IMR-90 (cell line): Measurements from ENCODE around the gene HSF2BP.

Source experiments
- MAFK ChIP-seq: IDR thresholded peaks from 2 replicates; pipeline ENCODE4 v1.6.1; 2012; ENCODE audit warnings: low read depth, low read length, improper control_type of control experiment
- USF2 ChIP-seq: fragments of 150-350 bp; IDR thresholded peaks from 2 replicates; pipeline ENCODE4 v1.6.1; 2017; ENCODE audit warnings: mild to moderate bottlenecking, antibody characterized with exemption, low read length, low read depth

- TF ChIP-seq USF2 (no peak), MAFK (no peak)
Observed at GRCh38 chr21:43619344-43619743, 39.9 kb downstream of the HSF2BP start.
